Muscle layer of duodenum (tissue), 2 donors: ENCODE data around the gene IGSF22.
"Not testable (repeated sequence)": the region's sequence is repeated elsewhere in the genome, so short reads cannot be mapped to it uniquely, and the experiment has no call there.

Experiments used
- H3K27ac ChIP-seq: one replicate; pipeline ENCODE4 v1.7.0; 2013; ENCODE audit warnings: mild to moderate bottlenecking, low read length
- H3K27me3 ChIP-seq: one replicate; pipeline ENCODE4 v1.7.0; 2013; ENCODE audit warnings: low read depth, mild to moderate bottlenecking, control low read depth, low read length
- H3K36me3 ChIP-seq, 2 donors: one replicate each; pipeline ENCODE4 v1.7.0; 2013; ENCODE audit warnings: low read length in 2 of 2, control low read depth in 1 of 2, mild to moderate bottlenecking in 1 of 2; ENCODE audit not compliant: insufficient read depth in 2 of 2, control insufficient read depth in 1 of 2
- H3K4me1 ChIP-seq, 2 donors: one replicate each; pipeline ENCODE4 v1.7.0; 2013; ENCODE audit warnings: low read length in 2 of 2, mild to moderate bottlenecking in 2 of 2, control low read depth in 1 of 2, moderate library complexity in 1 of 2; ENCODE audit not compliant: insufficient read depth in 2 of 2, control insufficient read depth in 1 of 2
- H3K4me3 ChIP-seq, 2 donors: one replicate each; pipeline ENCODE4 v1.7.0; 2013; ENCODE audit warnings: low read length in 2 of 2, low read depth in 1 of 2, mild to moderate bottlenecking in 1 of 2
- H3K9me3 ChIP-seq, 2 donors: one replicate each; pipeline ENCODE4 v1.7.0; 2013; ENCODE audit warnings: low read length in 2 of 2, control low read depth in 1 of 2, mild to moderate bottlenecking in 1 of 2; ENCODE audit not compliant: control insufficient read depth in 1 of 2
- donor health status: healthy.

Gene IGSF22

DNA sequence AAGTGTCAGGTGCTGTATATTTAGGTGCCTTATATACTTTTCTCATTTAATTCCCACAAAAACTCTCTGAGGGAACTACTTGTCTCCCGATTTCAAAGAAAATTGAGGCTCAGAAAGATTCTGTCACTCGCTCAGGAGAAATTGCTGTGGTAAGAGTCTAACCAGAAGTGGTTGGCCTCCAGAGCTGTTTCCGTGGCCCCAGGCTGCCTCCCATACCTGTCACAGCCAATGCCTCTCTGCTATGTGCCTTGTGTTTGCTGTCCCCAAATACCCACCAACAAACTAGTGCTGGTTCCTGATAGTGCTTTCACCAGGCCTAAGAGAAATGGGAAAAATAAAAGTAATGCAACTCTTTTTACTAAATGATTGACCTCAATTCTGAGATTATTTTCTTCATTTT, 48.4 kb downstream of the IGSF22 start:
- no peaks in the 10 kb centered on the region for H3K9me3 ChIP-seq
- no peak overlapping the region for H3K27ac ChIP-seq
- H3K27me3 ChIP-seq, result no peaks in the 10 kb centered on the region
- no peaks in the 10 kb centered on the region for H3K4me1 ChIP-seq
- H3K4me3 ChIP-seq, result no peak overlapping the region
- no peaks in the 10 kb centered on the region for H3K36me3 ChIP-seq

GRCh38 chr11:18676803-18677202, 49.2 kb downstream of the IGSF22 start:
- Histone ChIP-seq H3K4me1 (no peaks in the 10 kb centered on the region), H3K9me3 (no peaks in the 10 kb centered on the region), H3K36me3 (no peaks in the 10 kb centered on the region), H3K27ac (no peak overlapping the region), H3K4me3 (no peak overlapping the region), H3K27me3 (no peaks in the 10 kb centered on the region)

- not testable (repeated sequence) for H3K9me3 ChIP-seq, H3K4me1 ChIP-seq, H3K27ac ChIP-seq, H3K27me3 ChIP-seq, H3K4me3 ChIP-seq, H3K36me3 ChIP-seq
Observed at GRCh38 chr11:18672209-18672608, 53.8 kb downstream of the IGSF22 start.

GRCh38 chr11:18671246-18671645, 54.7 kb downstream of the IGSF22 start:
- Histone ChIP-seq H3K36me3 (no peaks in the 10 kb centered on the region), H3K9me3 (no peaks in the 10 kb centered on the region), H3K27me3 (no peaks in the 10 kb centered on the region), H3K4me3 (no peak overlapping the region), H3K27ac (no peak overlapping the region), H3K4me1 (no peaks in the 10 kb centered on the region)

DNA sequence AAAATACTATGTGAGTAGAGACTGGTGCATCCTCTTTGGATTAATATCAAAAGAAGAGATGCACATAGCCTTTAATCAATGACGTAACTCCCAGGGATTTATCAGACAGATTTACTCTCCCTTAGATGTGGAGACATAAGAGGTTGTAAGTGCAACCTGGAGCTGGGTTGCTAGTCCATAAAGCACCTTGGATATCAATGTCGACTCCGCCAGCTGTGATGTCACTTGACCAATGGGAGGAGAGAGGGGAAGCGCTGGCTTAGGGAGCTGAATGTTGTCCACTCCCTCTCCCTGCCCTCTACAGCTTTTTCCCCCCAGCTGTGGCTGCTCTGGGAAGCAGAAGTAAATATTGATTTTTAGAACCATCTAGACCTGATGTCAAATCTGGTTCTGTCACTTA, 56.3 kb downstream of the IGSF22 start:
- Histone ChIP-seq H3K27ac (no peak overlapping the region), H3K4me1 (no peaks in the 10 kb centered on the region), H3K4me3 (no peak overlapping the region), H3K27me3 (no peaks in the 10 kb centered on the region), H3K36me3 (no peaks in the 10 kb centered on the region), H3K9me3 (no peaks in the 10 kb centered on the region)

GRCh38 chr11:18669219-18669596, 56.8 kb downstream of the IGSF22 start:
- no peak overlapping the region for H3K27ac ChIP-seq
- H3K4me1 ChIP-seq, result no peaks in the 10 kb centered on the region

GRCh38 chr11:18668131-18668530, 57.9 kb downstream of the IGSF22 start:
- Histone ChIP-seq H3K27me3 (no peaks in the 10 kb centered on the region), H3K9me3 (no peaks in the 10 kb centered on the region), H3K4me1 (no peaks in the 10 kb centered on the region), H3K36me3 (no peaks in the 10 kb centered on the region), H3K4me3 (no peak overlapping the region), H3K27ac (no peak overlapping the region)

More at GRCh38 chr11:18669219-18669596, 56.8 kb downstream of the IGSF22 start:
- no peaks in the 10 kb centered on the region for H3K9me3 ChIP-seq
- no peaks in the 10 kb centered on the region for H3K27me3 ChIP-seq
- H3K36me3 ChIP-seq, result no peaks in the 10 kb centered on the region
- no peak overlapping the region for H3K4me3 ChIP-seq

- not testable (repeated sequence) for H3K4me3 ChIP-seq, H3K4me1 ChIP-seq, H3K36me3 ChIP-seq, H3K27ac ChIP-seq, H3K9me3 ChIP-seq, H3K27me3 ChIP-seq
Observed at GRCh38 chr11:18665353-18665872, 60.6 kb downstream of the IGSF22 start.

- H3K4me1 ChIP-seq, result no peaks in the 10 kb centered on the region
- H3K27me3 ChIP-seq, result no peaks in the 10 kb centered on the region
- no peak overlapping the region for H3K27ac ChIP-seq
- no peaks in the 10 kb centered on the region for H3K9me3 ChIP-seq
- H3K4me3 ChIP-seq, result no peak overlapping the region
- no peaks in the 10 kb centered on the region for H3K36me3 ChIP-seq
Observed at GRCh38 chr11:18657673-18658072, 68.3 kb downstream of the IGSF22 start.
